GM19468 (cell line): ENCODE data around the gene RGS3.

Experiments used
- ATAC-seq: cut with Tn5 transposase; IDR thresholded peaks from one replicate; pipeline ENCODE4 v1.9.1; 2021; ENCODE audit warnings: mild to moderate bottlenecking, moderate library complexity, moderate number of reproducible peaks; ENCODE audit not compliant: unreplicated experiment; ENCODE audit errors: extremely low read depth

RGS3 gene

GRCh38 chr9:113464286-113464660 is 746 bp downstream of the RGS3 start:
- ATAC-seq: no peak

GRCh38 chr9:113465599-113466140 is 2.1 kb downstream of the RGS3 start:
- ATAC-seq: no peak

- ATAC-seq: no peak
Measured at GRCh38 chr9:113467183-113467582, 3.7 kb downstream of the RGS3 start.

GRCh38 chr9:113468716-113469448 is 5.4 kb downstream of the RGS3 start:
- ATAC-seq: no peak

GRCh38 chr9:113471143-113471542 is 7.6 kb downstream of the RGS3 start:
- no peak for ATAC-seq

- ATAC-seq: no peak
Measured at GRCh38 chr9:113471566-113471965, 8.0 kb downstream of the RGS3 start.

GRCh38 chr9:113472199-113472598 is 8.7 kb downstream of the RGS3 start:
- ATAC-seq: no peak

- ATAC-seq: no peak
Measured at GRCh38 chr9:113474360-113475028, 11.0 kb downstream of the RGS3 start.

GRCh38 chr9:113475031-113475430 is 11.5 kb downstream of the RGS3 start:
- ATAC-seq: no peak

- ATAC-seq: no peak
Measured at GRCh38 chr9:113475992-113476391, 12.5 kb downstream of the RGS3 start.

- no peak for ATAC-seq
Measured at GRCh38 chr9:113476511-113476916, 13.0 kb downstream of the RGS3 start.

GRCh38 chr9:113477058-113477457 is 13.5 kb downstream of the RGS3 start:
- ATAC-seq: no peak

GRCh38 chr9:113477661-113478060 is 14.1 kb downstream of the RGS3 start:
- no peak for ATAC-seq

- ATAC-seq: no peak
Measured at GRCh38 chr9:113479174-113479621, 15.7 kb downstream of the RGS3 start.

GRCh38 chr9:113480612-113481011 is 17.1 kb downstream of the RGS3 start:
- ATAC-seq: no peak

- no peak for ATAC-seq
Measured at GRCh38 chr9:113481176-113481787, 17.8 kb downstream of the RGS3 start.

GRCh38 chr9:113482341-113482740 is 18.8 kb downstream of the RGS3 start:
- no peak for ATAC-seq

GRCh38 chr9:113482991-113483675 is 19.6 kb downstream of the RGS3 start:
- ATAC-seq: no peak

- no peak for ATAC-seq
Measured at GRCh38 chr9:113483676-113484257, 20.2 kb downstream of the RGS3 start.

GRCh38 chr9:113484258-113484730 is 20.8 kb downstream of the RGS3 start:
- ATAC-seq: no peak
